ENCODE measurements around the gene CLSTN1. TPM values are rescaled to one million over a fixed set of nuclear protein-coding genes. Genes with fewer than 3 reads are reported as not detected.
"Not testable (repeated sequence)": the region's sequence is repeated elsewhere in the genome, so short reads cannot be mapped to it uniquely, and the experiment has no call there.

The CLSTN1 gene
- total and polyA plus RNA-seq, 2 of the 8 experiments (the other 6 are each of a cell fraction or from before 2014, with no cell fraction given) = 34.2 to 97.4 TPM

GRCh38 chr1:9749361-9749760 lies 74.4 kb downstream of the CLSTN1 start (continued):
- TF ChIP-seq ATF3 (IDR thresholded peaks at IDR 0.05; ENCODE audit: insufficient read depth, low read depth, low read length) (no peak), POLR2AphosphoS5 (IDR thresholded peaks at IDR 0.05; ENCODE audit: low read depth, low read length) (no peak)

- H2BK20ac ChIP-seq (ENCODE audit: low read length); H3K23ac ChIP-seq (ENCODE audit: insufficient read length); H3K9me3 ChIP-seq (ENCODE audit: insufficient read depth in 2 of 2, low read depth in 1 of 2, low read length in 1 of 2); H3K23me2 ChIP-seq (ENCODE audit: low read depth, low read length); H3K4me1 ChIP-seq (replicated peaks in 1 of 4; ENCODE audit: control insufficient read depth in 3 of 4, insufficient read depth in 4 of 4, low read length in 3 of 4); FAIRE-seq; H4K20me1 ChIP-seq (replicated peaks in 1 of 2; ENCODE audit: control insufficient read depth in 1 of 2, insufficient read depth in 2 of 2, low read length in 2 of 2); H4K91ac ChIP-seq (replicated peaks; ENCODE audit: insufficient read length, low read length); H3K56ac ChIP-seq (replicated peaks; ENCODE audit: insufficient read length, low read depth, low read length); H3K9ac ChIP-seq (replicated peaks in 1 of 4; ENCODE audit: extremely low read depth in 1 of 4, low read depth in 3 of 4, low read length in 3 of 4); DNase-seq (ENCODE audit: low read depth in 1 of 2, low spot score in 2 of 2); H2BK12ac ChIP-seq (ENCODE audit: low read depth, low read length); H3K4ac ChIP-seq (replicated peaks; ENCODE audit: insufficient read length, low read depth, low read length); H3K79me2 ChIP-seq (ENCODE audit: control insufficient read depth in 1 of 2, insufficient read depth in 2 of 2, low read length in 2 of 2); H3K4me2 ChIP-seq (ENCODE audit: insufficient read depth in 1 of 2, low read depth in 2 of 2, low read length in 2 of 2); H3K14ac ChIP-seq (ENCODE audit: insufficient read length); H3K4me3 ChIP-seq (ENCODE audit: extremely low read depth in 1 of 4, insufficient read depth in 2 of 4, low read depth in 3 of 4, low read length in 4 of 4); H3K27me3 ChIP-seq (replicated peaks in 1 of 4; ENCODE audit: control insufficient read depth in 3 of 4, extremely low read depth in 1 of 4, insufficient read depth in 3 of 4, low read length in 3 of 4); H2AFZ ChIP-seq (ENCODE audit: low read length); H3K18ac ChIP-seq (ENCODE audit: extremely low read depth, low read length); H3K27ac ChIP-seq (ENCODE audit: low read depth, low read length); H2BK15ac ChIP-seq (ENCODE audit: low read length); POLR2A ChIA-PET (ENCODE audit: partially characterized antibody); H2AK5ac ChIP-seq (ENCODE audit: low read depth, low read length); H3K79me1 ChIP-seq (ENCODE audit: low read depth, low read length); H2BK120ac ChIP-seq (replicated peaks; ENCODE audit: low read depth, low read length); H4K8ac ChIP-seq (ENCODE audit: extremely low read depth, insufficient read depth, low read length); H2BK5ac ChIP-seq (ENCODE audit: low read depth, low read length); H4K5ac ChIP-seq (ENCODE audit: insufficient read length, low read depth, low read length): not testable (repeated sequence)
- CTCF ChIA-PET (ENCODE audit: partially characterized antibody) = interaction anchor here (1.1 to 3.0 kb wide), 3 partner anchors 28 to 115 kb away, joined by 3 to 10 read pairs (median 5); no protein-coding TSS in a partner anchor
- peaks cover 16 to 43% (median 28%) of the 10 kb centered on the region in 4 experiments; a peak in 7 of 8 replicates for H3K36me3 ChIP-seq (ENCODE audit: control insufficient read depth in 2 of 4, insufficient read depth in 4 of 4, low read length in 3 of 4)
- WGBS, 2 experiments (ENCODE audit: extremely low coverage in 1 of 2, insufficient coverage in 1 of 2, insufficient read length in 1 of 2, insufficient replicate concordance in 2 of 2, low coverage in 1 of 2, low lambda C conversion rate in 2 of 2, missing lambda C conversion rate in 1 of 2) = 90% methylated on average over 9 of the region's 9 CpGs; no CpG with 5 or more reads in 1 of the 2 experiments
Observed at GRCh38 chr1:9748391-9748790, 75.4 kb downstream of the CLSTN1 start.

Measured in H1 (cell line).